DOHH2 (cell line): ENCODE results near the gene YWHAE.

Experiments used
- CTCF ChIP-seq: fragments of 200-600 bp; sonication (generic); IDR thresholded peaks from one replicate; pipeline ENCODE4 v1.5.1; 2014; ENCODE audit warnings: antibody characterized with exemption, mild to moderate bottlenecking, low read depth, low read length; ENCODE audit not compliant: poor library complexity, severe bottlenecking
- EZH2phosphoT487 ChIP-seq: fragments of 200-600 bp; sonication (generic); IDR thresholded peaks from 2 replicates; pipeline ENCODE4 v1.6.1; 2017; ENCODE audit warnings: borderline replicate concordance, mild to moderate bottlenecking, antibody characterized with exemption, low read length, moderate library complexity, mixed read lengths

GRCh38 chr17:1385861-1386260 lies 14.2 kb downstream of the YWHAE start:
- no peak for TF ChIP-seq CTCF
- no peak for TF ChIP-seq EZH2phosphoT487
